Ecto neural progenitor cell (in vitro differentiated cells): ENCODE data around the gene CDK16.
"Not testable (repeated sequence)": the region's sequence is repeated elsewhere in the genome, so short reads cannot be mapped to it uniquely, and the experiment has no call there.

Experiments
- DNase-seq: peaks from one replicate; pipeline ENCODE4 v3.0.0-alpha.2; 2018; ENCODE audit warnings: low spot score

CDK16 gene

DNA sequence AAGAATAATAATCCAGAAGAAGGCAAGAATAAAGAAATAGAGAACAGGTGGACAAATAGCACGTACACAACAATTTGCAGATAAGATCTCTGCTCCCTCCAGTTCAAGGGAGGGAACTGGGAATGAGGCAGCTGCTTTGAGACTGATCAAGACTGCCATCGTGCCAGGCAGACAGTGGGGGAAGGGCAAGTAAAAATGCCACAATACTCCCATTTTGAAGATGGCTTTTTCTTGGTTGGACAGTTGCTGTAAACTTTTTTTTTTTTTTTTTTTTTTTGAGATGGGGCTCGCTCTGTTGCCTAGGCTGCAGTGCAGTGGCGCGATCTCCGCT lies 31.5 kb downstream of the CDK16 start:
- no peak for DNase-seq

DNA sequence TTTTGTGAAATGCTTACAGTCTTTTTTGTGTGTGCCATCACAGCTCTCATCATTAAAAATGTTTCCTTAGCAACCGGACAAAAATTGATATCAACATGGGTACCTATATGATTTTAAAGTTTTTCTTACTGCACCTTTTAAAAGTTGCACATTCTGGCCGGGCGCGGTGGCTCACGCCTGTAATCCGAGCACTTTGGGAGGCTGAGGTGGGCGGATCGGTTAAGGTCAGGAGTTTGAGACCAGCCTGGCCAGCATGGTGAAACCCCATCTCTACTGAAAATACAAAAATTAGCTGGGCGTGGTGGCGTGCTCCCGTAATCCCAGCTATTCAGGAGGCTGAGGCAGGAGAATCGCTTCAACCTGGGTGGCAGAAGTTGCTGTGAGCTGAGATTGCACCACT lies 39.1 kb downstream of the CDK16 start:
- not testable (repeated sequence) for DNase-seq

DNA sequence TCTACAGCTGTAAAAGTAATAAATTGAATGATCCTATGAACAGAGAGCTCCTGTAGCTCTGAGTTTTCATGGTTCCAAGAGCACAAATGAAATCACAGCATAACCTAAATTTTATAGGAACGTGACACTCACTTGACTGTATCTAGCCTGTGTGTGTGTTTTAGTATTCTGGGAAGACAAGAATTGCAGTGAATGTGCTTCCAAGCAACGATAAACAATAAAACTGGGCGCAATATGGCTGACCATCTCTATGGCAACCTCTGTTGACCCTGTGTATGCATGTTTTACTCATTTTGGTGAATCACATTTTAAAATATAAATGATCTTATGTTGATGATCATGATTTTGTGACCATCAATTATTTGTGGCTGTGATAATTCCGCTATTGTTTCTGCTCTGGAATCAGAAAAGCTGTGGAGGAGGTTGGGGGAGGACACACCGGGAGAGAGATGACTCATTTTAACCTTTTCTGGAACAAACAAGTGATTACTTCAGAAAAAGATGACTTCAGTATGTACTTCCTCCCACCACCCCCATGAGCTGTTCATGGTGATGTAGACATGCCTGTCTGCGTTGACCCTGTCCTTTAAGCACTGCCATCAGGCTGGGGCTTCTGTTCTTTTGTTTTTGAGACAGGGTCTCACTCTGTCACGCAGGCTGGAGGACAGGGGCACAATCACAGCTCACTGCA lies 46.1 kb downstream of the CDK16 start:
- DNase-seq = no peak

DNA sequence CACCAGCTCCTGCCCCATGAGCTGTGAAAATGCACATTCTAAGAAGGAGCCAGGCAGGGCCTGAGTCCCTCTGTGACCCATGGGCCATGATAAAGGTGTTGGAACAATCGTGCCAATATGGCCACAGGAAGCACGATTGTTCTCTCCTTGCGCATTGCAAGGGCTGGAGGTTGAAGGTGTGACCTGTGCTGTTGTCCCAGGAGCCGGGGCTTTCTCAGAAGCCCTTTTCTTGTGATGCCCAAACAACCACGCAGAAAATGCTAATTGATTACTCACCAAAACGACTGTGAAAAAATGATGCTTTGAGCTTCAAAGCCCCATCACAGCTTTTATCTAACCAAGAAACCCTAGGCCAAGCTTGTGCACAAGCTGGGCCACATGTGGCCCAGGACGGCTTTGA lies 48.2 kb downstream of the CDK16 start:
- no peak for DNase-seq

DNA sequence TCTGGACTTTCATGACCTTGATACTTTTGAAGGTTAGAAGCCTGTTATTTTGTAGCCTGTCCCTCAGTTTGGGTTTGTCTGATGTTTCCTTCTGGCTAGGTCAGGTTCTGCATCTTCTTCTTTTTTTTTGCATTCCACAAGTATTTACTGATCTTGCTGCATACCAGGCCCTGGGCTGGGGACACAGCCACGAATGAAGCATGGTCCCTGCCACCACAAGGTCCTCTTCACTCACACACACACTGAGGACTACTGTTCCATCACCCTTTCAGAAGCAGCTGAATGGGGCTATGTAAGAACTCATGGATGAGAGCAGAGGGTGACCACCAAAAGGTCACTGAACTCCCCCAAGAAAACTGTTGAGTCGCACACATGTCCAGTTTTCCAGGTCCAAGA lies 53.5 kb downstream of the CDK16 start:
- no peak for DNase-seq

DNA sequence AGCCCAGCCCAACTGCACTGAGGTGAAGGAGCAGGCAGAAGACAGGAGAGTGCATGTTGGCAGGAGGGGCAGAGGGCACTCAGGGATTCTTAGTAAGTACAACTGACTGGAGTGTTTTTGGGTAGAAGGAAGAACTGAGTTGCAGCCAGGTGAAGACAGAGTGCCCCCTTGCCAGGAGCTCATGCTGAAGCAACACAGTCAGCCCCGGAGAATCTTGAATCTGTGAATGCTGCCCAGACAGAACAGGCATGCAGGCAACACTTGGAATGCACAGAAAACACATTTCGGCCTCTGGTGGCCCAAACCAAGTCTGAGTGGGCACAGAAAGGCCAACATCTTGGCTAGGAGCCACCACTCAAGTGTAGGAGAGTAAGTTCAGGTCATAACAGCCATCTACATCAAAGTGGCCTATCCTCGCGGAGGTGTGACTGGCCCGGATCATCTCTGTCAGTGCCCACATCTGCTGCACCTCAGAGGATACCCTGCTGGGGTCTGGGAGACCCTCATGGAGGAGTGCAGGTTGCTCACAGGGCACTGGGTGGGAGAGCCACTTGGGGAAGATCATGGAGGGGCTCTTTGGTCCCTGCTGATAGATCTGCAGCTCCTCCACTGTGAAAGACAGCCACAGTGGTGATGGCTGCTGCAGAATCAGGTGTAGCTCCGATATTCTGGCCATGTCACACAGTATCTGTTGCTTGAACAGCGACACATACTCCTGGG lies 54.7 kb downstream of the CDK16 start:
- no peak for DNase-seq

DNA sequence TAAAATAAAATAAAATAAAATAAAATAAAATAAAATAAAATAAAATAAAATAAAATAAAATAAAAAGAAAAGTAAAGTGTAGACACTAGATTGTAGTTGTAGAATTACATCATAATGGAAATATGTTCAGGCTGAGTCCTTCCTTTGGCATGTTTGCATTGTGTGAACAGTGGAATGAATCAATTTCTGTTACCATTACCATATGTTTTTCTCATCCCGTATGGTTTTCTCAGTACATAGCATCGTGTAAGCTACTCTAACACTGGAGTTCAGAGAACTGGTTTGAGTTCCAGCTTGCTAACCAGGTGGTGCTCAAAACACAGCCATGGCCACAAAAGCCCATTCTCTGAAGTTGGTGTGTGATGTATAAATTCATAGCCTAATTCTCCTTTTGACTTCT lies 60.2 kb downstream of the CDK16 start:
- DNase-seq = no peak
